NCI-H524 treated with DMSO at 0.1 percent for 48 hours (cell line): Measurements from ENCODE around the gene F10.

Experiments used
- DNase-seq: peaks from one replicate; lab custom pipeline; 2025; lab: John Stamatoyannopoulos, UW

Gene F10

DNA sequence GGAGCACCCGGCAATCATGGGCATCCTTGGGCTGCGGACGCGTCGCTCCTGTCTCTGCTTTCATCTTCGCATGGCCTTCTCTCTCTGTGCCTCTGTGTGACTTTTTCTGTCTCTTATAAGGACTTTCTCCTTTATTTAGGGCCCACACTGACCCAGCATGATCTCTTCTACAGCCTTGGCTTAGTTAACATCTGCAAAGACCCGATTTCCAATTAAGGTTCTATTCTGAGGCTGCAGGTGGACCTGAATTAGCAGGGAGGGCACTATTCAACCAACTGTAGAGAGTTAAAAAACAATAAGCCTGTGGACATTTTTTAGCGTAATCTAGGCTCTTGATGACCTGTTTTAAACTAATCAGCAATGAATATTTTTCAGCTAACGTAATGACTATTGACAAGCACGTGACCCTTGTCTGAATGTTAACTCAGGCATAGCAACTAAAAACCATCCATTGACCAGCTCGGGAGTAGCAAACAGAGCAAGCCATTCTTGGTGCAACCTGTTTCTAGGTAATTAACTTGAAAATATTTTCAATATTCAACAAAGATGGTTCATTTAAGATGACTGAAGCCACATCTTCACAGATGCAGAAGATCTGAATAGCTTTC lies 15.2 kb downstream of the F10 start:
- DNase-seq: no peak

- DNase-seq: no peak
Measured at GRCh38 chr13:113138792-113139551, 16.4 kb downstream of the F10 start.

- no peak for DNase-seq
Measured at GRCh38 chr13:113139577-113139976, 17.0 kb downstream of the F10 start.

- no peak for DNase-seq
Measured at GRCh38 chr13:113140677-113141600, 18.3 kb downstream of the F10 start.

DNA sequence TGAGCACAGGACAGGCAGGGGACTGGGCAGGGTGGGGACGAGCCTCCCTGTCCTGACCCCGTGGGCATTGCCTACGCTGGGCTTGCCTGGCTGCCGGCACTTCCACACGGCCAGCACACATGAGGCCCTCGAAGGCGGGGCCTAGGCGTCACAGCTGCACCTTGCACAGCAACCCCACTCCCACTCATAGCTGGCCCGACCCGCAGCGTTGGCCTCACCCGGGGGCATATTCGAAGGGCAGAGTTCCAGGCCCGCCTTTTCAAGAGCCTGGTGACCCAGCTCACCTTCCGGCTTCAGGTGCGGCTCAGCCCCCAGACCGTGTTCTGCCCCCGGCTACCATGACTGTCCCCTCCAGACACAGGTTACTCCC lies 19.0 kb downstream of the F10 start:
- no peak for DNase-seq

GRCh38 chr13:113142876-113143275 lies 20.3 kb downstream of the F10 start:
- no peak for DNase-seq

- DNase-seq: no peak
Measured at GRCh38 chr13:113143466-113144254, 21.1 kb downstream of the F10 start.

- DNase-seq: no peak
Measured at GRCh38 chr13:113144255-113144629, 21.6 kb downstream of the F10 start.

- DNase-seq: no peak
Measured at GRCh38 chr13:113145496-113145895, 22.9 kb downstream of the F10 start.

- DNase-seq: no peak
Measured at GRCh38 chr13:113145911-113146598, 23.5 kb downstream of the F10 start.

GRCh38 chr13:113146750-113147149 lies 24.2 kb downstream of the F10 start:
- DNase-seq: no peak

- no peak for DNase-seq
Measured at GRCh38 chr13:113147206-113147605, 24.6 kb downstream of the F10 start.

- no peak for DNase-seq
Measured at GRCh38 chr13:113148407-113148806, 25.8 kb downstream of the F10 start.

DNA sequence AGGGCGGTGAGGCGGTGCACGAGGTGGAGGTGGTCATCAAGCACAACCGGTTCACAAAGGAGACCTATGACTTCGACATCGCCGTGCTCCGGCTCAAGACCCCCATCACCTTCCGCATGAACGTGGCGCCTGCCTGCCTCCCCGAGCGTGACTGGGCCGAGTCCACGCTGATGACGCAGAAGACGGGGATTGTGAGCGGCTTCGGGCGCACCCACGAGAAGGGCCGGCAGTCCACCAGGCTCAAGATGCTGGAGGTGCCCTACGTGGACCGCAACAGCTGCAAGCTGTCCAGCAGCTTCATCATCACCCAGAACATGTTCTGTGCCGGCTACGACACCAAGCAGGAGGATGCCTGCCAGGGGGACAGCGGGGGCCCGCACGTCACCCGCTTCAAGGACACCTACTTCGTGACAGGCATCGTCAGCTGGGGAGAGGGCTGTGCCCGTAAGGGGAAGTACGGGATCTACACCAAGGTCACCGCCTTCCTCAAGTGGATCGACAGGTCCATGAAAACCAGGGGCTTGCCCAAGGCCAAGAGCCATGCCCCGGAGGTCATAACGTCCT lies 26.4 kb downstream of the F10 start:
- DNase-seq: no peak

GRCh38 chr13:113149711-113150549 lies 27.3 kb downstream of the F10 start:
- DNase-seq: no peak

- DNase-seq: no peak
Measured at GRCh38 chr13:113150550-113151365, 28.2 kb downstream of the F10 start.

GRCh38 chr13:113151745-113152690 lies 29.4 kb downstream of the F10 start:
- no peak for DNase-seq

DNA sequence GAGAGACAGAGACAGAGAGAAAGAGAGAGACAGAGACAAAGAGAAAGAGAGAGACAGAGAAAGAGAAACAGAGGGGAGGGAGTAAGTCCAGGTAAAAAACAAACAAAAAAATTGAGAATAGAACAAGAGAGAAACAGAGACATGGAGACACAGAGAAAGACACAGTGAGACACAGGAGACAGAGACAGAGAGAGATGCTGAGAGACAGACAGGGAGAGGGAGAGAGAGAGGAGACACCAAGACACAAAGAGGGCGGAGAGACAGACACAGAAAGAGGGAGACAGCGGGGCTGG lies 30.0 kb downstream of the F10 start:
- no peak for DNase-seq
